ENCODE results near the gene CFAP65.
A peak's percentile ranks its signal among the peaks of the same experiment; 100 is the strongest.

CFAP65 gene

GRCh38 chr2:219041252-219041651, at the start of gene CFAP65:
TSS of gene CFAP65 (minus strand) at chr2:219041516. CDS start at chr2:219039048, 2,468 bp downstream.
- peak; percentile 66 for DNase-seq (ENCODE audit: low read depth, low spot score)

- no peak for DNase-seq (ENCODE audit: low read depth, low spot score)
These were observed 49.4 kb upstream of the CFAP65 start for GRCh38 chr2:219090436-219091299.

GRCh38 chr2:219089330-219089729, 48.0 kb upstream of the CFAP65 start:
- no peak for DNase-seq (ENCODE audit: low read depth, low spot score)

- no peak for DNase-seq (ENCODE audit: low read depth, low spot score)
These were observed 46.5 kb upstream of the CFAP65 start for GRCh38 chr2:219087848-219088247.

- DNase-seq (ENCODE audit: low read depth, low spot score) = no peak
These were observed 46.0 kb upstream of the CFAP65 start for GRCh38 chr2:219087361-219087760.

GRCh38 chr2:219086196-219086595, 44.9 kb upstream of the CFAP65 start:
- no peak for DNase-seq (ENCODE audit: low read depth, low spot score)

GRCh38 chr2:219084791-219085190, 43.5 kb upstream of the CFAP65 start:
- DNase-seq (ENCODE audit: low read depth, low spot score) = no peak

- no peak for DNase-seq (ENCODE audit: low read depth, low spot score)
These were observed 41.1 kb upstream of the CFAP65 start for GRCh38 chr2:219082332-219082958.

- no peak for DNase-seq (ENCODE audit: low read depth, low spot score)
These were observed 40.5 kb upstream of the CFAP65 start for GRCh38 chr2:219081701-219082331.

- no peak for DNase-seq (ENCODE audit: low read depth, low spot score)
These were observed 39.8 kb upstream of the CFAP65 start for GRCh38 chr2:219081096-219081495.

- DNase-seq (ENCODE audit: low read depth, low spot score) = peak; percentile 79
These were observed 38.1 kb upstream of the CFAP65 start for GRCh38 chr2:219079417-219079816.

- no peak for DNase-seq (ENCODE audit: low read depth, low spot score)
These were observed 37.6 kb upstream of the CFAP65 start for GRCh38 chr2:219078951-219079350.

- DNase-seq (ENCODE audit: low read depth, low spot score) = no peak
These were observed 36.8 kb upstream of the CFAP65 start for GRCh38 chr2:219078126-219078525.

GRCh38 chr2:219076253-219076652, 34.9 kb upstream of the CFAP65 start:
- DNase-seq (ENCODE audit: low read depth, low spot score) = no peak

- DNase-seq (ENCODE audit: low read depth, low spot score) = peak; percentile 80
These were observed 32.3 kb upstream of the CFAP65 start for GRCh38 chr2:219073413-219074129.

- DNase-seq (ENCODE audit: low read depth, low spot score) = no peak
These were observed 31.5 kb upstream of the CFAP65 start for GRCh38 chr2:219072741-219073250.

- no peak for DNase-seq (ENCODE audit: low read depth, low spot score)
These were observed 30.0 kb upstream of the CFAP65 start for GRCh38 chr2:219071131-219071816.

- no peak for DNase-seq (ENCODE audit: low read depth, low spot score)
These were observed 24.2 kb upstream of the CFAP65 start for GRCh38 chr2:219065484-219065883.

GRCh38 chr2:219062081-219062480, 20.8 kb upstream of the CFAP65 start:
- no peak for DNase-seq (ENCODE audit: low read depth, low spot score)

- peak; percentile 38 for DNase-seq (ENCODE audit: low read depth, low spot score)
These were observed 19.8 kb upstream of the CFAP65 start, which contains the start of gene IHH for GRCh38 chr2:219060821-219061791. TSS of gene IHH (minus strand) at chr2:219060921. CDS start at chr2:219060467, 454 bp downstream.
